Activated naive CD4-positive, alpha-beta T cell treated with anti-CD3 and anti-CD28 coated beads for 36 hours (primary cell): Measurements from ENCODE around the gene RNF145. TPM values are rescaled to one million over a fixed set of nuclear protein-coding genes. Genes with fewer than 3 reads are reported as not detected.
"Not testable (repeated sequence)": the region's sequence is repeated elsewhere in the genome, so short reads cannot be mapped to it uniquely, and the experiment has no call there.

Experiments used
- CTCF ChIA-PET: fragments of 350-600 bp; sonication (Branson Sonifier 250); formaldehyde crosslinking; loops from one replicate; lab custom pipeline; 2021; ENCODE audit warnings: antibody characterized with exemption; lab: Charles Lee
- DNase-seq: peaks from one replicate; pipeline ENCODE4 v3.0.0-alpha.2; 2020
- H3K27ac Mint-ChIP-seq: one replicate; pipeline ENCODE4 v1.8.0; 2021; ENCODE audit warnings: mild to moderate bottlenecking, mixed read lengths
- H3K27me3 Mint-ChIP-seq: one replicate; pipeline ENCODE4 v1.8.0; 2021; ENCODE audit warnings: low read depth, mixed read lengths
- H3K36me3 Mint-ChIP-seq: one replicate; pipeline ENCODE4 v1.8.0; 2021; ENCODE audit warnings: low read depth, mixed read lengths
- H3K4me1 Mint-ChIP-seq: one replicate; pipeline ENCODE4 v1.8.0; 2021; ENCODE audit warnings: low read depth, mixed read lengths
- H3K4me3 Mint-ChIP-seq: one replicate; pipeline ENCODE4 v1.8.0; 2021; ENCODE audit warnings: mild to moderate bottlenecking, moderate library complexity, mixed read lengths
- H3K9me3 Mint-ChIP-seq: one replicate; pipeline ENCODE4 v1.8.0; 2021; ENCODE audit warnings: mixed read lengths
- intact Hi-C: fragments of 100-400 bp; cut with micrococcal nuclease; formaldehyde crosslinking; loops from one replicate; pipeline ENCODE4 v1.15.1; 2023
- total RNA-seq, 2 experiments: library from RNA; stranded (reverse); gene quantifications; one replicate each; pipeline ENCODE4 v1.2.3, GENCODE V29; 2021

Gene RNF145
- total RNA-seq, 2 experiments from 2014 or later = 70.0 to 75.3 TPM

- no peaks in the 10 kb centered on the region for H3K36me3 Mint-ChIP-seq
- H3K4me1 Mint-ChIP-seq = peaks cover 16% of the 10 kb centered on the region
- H3K27ac Mint-ChIP-seq = no peak overlapping the region
- intact Hi-C loops = loop anchor here (10.0 kb wide), 1 partner anchor 762 kb away; the partner anchor contains the start of gene ADRA1B
- H3K27me3 Mint-ChIP-seq = peaks cover 2% of the 10 kb centered on the region
- no peak for DNase-seq
- H3K9me3 Mint-ChIP-seq = no peaks in the 10 kb centered on the region
- no peak overlapping the region for H3K4me3 Mint-ChIP-seq
- CTCF ChIA-PET = interaction anchor here (1.6 kb wide), 1 partner anchor 20 kb away, joined by 4 read pairs; no protein-coding TSS in a partner anchor
Observed at GRCh38 chr5:159152876-159153275, 56.5 kb downstream of the RNF145 start.

DNA sequence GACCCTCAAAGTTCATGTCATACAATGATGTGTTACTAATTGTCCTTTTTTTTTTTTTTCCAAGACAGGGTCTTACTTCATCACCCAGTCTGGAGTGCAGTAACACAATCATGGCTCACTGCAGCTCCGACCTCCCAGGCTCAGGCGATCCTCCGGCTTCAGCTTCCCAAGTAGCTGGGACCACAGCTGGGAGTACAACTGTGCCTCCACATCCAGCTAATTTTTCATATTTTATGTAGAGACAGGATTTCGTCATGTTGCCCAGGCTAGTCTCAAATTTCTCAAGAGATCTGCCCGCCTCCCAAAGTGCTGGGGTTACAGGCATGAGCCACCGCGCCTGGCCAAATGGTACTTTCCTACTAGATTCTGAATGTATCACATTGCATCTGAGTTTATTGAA, 60.3 kb downstream of the RNF145 start:
- CTCF ChIA-PET = no interaction called here
- H3K27me3 Mint-ChIP-seq = peaks cover 3% of the 10 kb centered on the region
- H3K4me1 Mint-ChIP-seq = no peaks in the 10 kb centered on the region
- no peak for DNase-seq
- no peaks in the 10 kb centered on the region for H3K36me3 Mint-ChIP-seq
- no peak overlapping the region for H3K4me3 Mint-ChIP-seq
- intact Hi-C loops = no loop called here
- H3K27ac Mint-ChIP-seq = no peak overlapping the region
- no peaks in the 10 kb centered on the region for H3K9me3 Mint-ChIP-seq

- Mint-ChIP-seq H3K27me3 (peaks cover 5% of the 10 kb centered on the region), H3K9me3 (no peaks in the 10 kb centered on the region), H3K36me3 (no peaks in the 10 kb centered on the region), H3K4me3 (no peak overlapping the region), H3K27ac (no peak overlapping the region), H3K4me1 (no peaks in the 10 kb centered on the region)
- no peak for DNase-seq
- intact Hi-C loops = no loop called here
- CTCF ChIA-PET = interaction anchor here (3.6 kb wide), 1 partner anchor 9 kb away, joined by 13 read pairs; no protein-coding TSS in a partner anchor
Observed at GRCh38 chr5:159147976-159148375, 61.4 kb downstream of the RNF145 start.

DNA sequence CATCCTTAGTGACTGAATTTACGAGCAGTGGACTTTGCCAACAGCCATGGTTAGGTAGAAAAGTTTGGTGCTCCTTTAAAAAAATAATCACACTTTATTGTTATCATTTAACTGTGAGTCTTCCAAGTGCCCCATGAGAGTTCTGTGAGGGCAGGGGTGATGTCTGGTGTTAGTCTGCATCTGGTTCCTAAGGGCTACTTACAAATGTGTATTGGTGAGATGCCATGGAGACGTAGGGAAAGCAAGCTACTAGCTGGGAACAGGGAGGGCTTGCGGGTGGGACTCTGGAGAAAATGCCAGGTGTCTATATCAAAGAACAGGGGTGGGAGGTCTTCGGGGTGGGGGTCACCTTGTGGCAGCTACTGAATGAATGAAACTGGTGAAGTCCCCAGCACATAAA, 62.5 kb downstream of the RNF145 start:
- H3K9me3 Mint-ChIP-seq = no peaks in the 10 kb centered on the region
- no peak for DNase-seq
- CTCF ChIA-PET = interaction anchor here (1.5 to 3.6 kb wide), 2 partner anchors 10 to 14 kb away, joined by 3 to 13 read pairs; no protein-coding TSS in a partner anchor
- intact Hi-C loops = no loop called here
- H3K4me1 Mint-ChIP-seq = no peaks in the 10 kb centered on the region
- H3K27me3 Mint-ChIP-seq = peaks cover 5% of the 10 kb centered on the region
- no peaks in the 10 kb centered on the region for H3K36me3 Mint-ChIP-seq
- no peak overlapping the region for H3K4me3 Mint-ChIP-seq
- H3K27ac Mint-ChIP-seq = no peak overlapping the region

- H3K27me3 Mint-ChIP-seq, DNase-seq, H3K36me3 Mint-ChIP-seq, H3K27ac Mint-ChIP-seq, H3K4me1 Mint-ChIP-seq, H3K9me3 Mint-ChIP-seq, H3K4me3 Mint-ChIP-seq, intact Hi-C loops: not testable (repeated sequence)
- CTCF ChIA-PET = interaction anchor here (3.6 kb wide), 1 partner anchor 12 kb away, joined by 13 read pairs; no protein-coding TSS in a partner anchor
Observed at GRCh38 chr5:159145160-159145559, 64.2 kb downstream of the RNF145 start.

DNA sequence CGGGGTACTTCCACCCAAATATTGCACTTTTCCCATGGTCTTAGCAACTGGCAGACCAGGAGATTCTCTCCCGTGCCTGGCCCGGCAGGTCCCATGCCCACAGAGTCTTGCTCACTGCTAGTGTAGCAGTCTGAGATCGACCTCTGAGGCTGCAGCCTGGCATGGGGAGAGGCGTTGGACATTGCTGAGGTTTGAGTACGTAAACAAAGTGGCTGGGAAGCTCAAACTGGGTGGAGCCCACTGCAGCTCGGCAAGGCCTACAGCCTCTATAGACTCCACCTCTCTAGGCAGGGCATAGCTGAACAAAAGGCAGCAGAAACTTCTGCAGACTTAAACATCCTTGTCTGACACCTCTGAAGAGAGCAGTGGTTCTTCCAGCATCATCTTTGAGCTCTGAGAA, 69.6 kb downstream of the RNF145 start:
- Mint-ChIP-seq H3K4me1 (no peaks in the 10 kb centered on the region), H3K4me3 (no peak overlapping the region), H3K36me3 (no peaks in the 10 kb centered on the region), H3K9me3 (no peaks in the 10 kb centered on the region), H3K27ac (no peak overlapping the region), H3K27me3 (peaks cover 7% of the 10 kb centered on the region)
- intact Hi-C loops = no loop called here
- CTCF ChIA-PET = no interaction called here
- DNase-seq = no peak

DNA sequence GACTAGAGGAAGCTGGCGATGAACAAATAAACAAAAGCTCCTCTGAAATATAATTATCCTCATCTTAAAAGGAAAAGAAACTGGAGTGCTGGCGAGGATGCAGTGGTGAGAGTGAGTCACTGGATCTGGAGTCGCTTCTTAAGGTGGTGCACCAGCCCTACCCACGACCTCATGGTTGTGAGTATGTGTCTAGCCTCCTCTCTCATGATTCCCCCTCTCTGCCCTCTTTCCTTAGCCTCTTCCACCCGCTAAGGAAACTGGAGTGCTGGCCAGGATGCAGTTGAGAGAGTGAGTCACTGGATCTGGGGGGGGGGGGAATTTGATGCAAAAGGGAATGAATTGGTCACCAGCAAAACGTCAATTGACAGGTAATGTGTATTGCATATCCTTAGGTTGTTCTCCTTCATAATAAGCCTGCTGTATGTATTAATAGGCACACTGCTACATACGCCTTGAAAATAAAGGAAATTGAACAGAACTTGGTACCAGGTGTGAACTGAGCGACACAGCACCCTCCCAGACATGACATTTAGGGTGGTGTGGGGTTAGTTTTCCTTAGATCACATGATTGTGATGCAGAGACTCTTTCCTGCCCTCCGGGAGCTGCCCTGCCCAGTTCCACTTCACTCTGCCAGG, 73.3 kb downstream of the RNF145 start:
- Mint-ChIP-seq H3K9me3 (no peaks in the 10 kb centered on the region), H3K36me3 (no peaks in the 10 kb centered on the region), H3K4me1 (no peaks in the 10 kb centered on the region), H3K27ac (no peak overlapping the region), H3K27me3 (peaks cover 5% of the 10 kb centered on the region), H3K4me3 (no peak overlapping the region)
- no peak for DNase-seq
- CTCF ChIA-PET = interaction anchor here (0.7 to 1.6 kb wide), 2 partner anchors 29 to 338 kb away, joined by 3 to 7 read pairs; no protein-coding TSS in a partner anchor
- intact Hi-C loops = no loop called here

GRCh38 chr5:159133041-159133741, 76.2 kb downstream of the RNF145 start:
- no peak for DNase-seq
- Mint-ChIP-seq H3K36me3 (no peaks in the 10 kb centered on the region), H3K9me3 (no peaks in the 10 kb centered on the region), H3K4me1 (no peaks in the 10 kb centered on the region), H3K27ac (no peak overlapping the region), H3K27me3 (peaks cover 3% of the 10 kb centered on the region), H3K4me3 (no peak overlapping the region)
- intact Hi-C loops = loop anchor here (1.0 to 5.0 kb wide), 5 partner anchors 26 to 1371 kb away; no protein-coding TSS in a partner anchor
- CTCF ChIA-PET = interaction anchor here (0.7 to 2.1 kb wide), 33 partner anchors 10 to 1243 kb away, joined by 3 to 26 read pairs (median 4); no protein-coding TSS in a partner anchor

DNA sequence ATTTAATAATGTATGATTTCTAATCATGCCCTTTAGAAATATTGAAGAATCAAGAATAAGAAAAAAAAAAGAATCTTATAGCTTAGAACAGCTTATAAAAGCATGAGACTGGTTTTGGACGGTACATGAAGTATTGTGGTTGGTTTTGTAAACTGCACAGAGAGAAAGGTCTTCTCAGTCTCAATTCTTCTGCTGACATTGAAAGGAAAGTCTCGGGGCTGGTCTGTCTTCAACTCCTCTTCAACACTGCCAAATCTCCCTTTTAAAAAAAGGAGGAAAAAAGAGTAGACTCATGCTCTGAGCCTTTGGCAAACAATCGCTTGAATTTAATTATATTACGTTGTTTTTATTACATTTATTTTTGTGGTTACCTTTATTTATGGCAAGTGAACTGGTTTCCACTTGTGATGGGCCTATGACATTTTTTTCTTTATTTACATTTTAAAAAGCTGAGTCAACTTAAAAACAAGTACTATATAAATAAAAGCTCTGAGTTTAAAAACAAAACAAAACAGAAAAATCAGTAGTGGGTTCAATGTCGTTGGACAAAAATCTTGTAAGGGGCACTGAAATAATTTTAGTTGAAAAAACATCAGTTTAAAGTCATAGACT, 76.8 kb downstream of the RNF145 start:
- Mint-ChIP-seq H3K9me3 (no peaks in the 10 kb centered on the region), H3K4me3 (no peak overlapping the region), H3K27ac (no peak overlapping the region), H3K36me3 (no peaks in the 10 kb centered on the region), H3K27me3 (peaks cover 3% of the 10 kb centered on the region), H3K4me1 (no peaks in the 10 kb centered on the region)
- intact Hi-C loops = loop anchor here (1.0 to 5.0 kb wide), 5 partner anchors 25 to 1370 kb away; no protein-coding TSS in a partner anchor
- CTCF ChIA-PET = interaction anchor here (0.7 to 2.1 kb wide), 34 partner anchors 9 to 1243 kb away, joined by 3 to 26 read pairs (median 4); no protein-coding TSS in a partner anchor
- no peak for DNase-seq

GRCh38 chr5:159131951-159132350, 77.4 kb downstream of the RNF145 start:
- no peaks in the 10 kb centered on the region for H3K27me3 Mint-ChIP-seq
- H3K9me3 Mint-ChIP-seq = no peaks in the 10 kb centered on the region
- no peaks in the 10 kb centered on the region for H3K36me3 Mint-ChIP-seq
- H3K4me3 Mint-ChIP-seq = no peak overlapping the region
- intact Hi-C loops = loop anchor here (2.0 to 5.0 kb wide), 2 partner anchors 1057 to 1370 kb away; no protein-coding TSS in a partner anchor
- H3K27ac Mint-ChIP-seq = no peak overlapping the region
- CTCF ChIA-PET = interaction anchor here (1.0 to 2.1 kb wide), 16 partner anchors 10 to 1057 kb away, joined by 3 to 26 read pairs (median 6); no protein-coding TSS in a partner anchor
- DNase-seq = no peak
- no peaks in the 10 kb centered on the region for H3K4me1 Mint-ChIP-seq

GRCh38 chr5:159130871-159131270, 78.5 kb downstream of the RNF145 start:
- Mint-ChIP-seq H3K4me1 (no peaks in the 10 kb centered on the region), H3K27me3 (no peaks in the 10 kb centered on the region), H3K4me3 (no peak overlapping the region), H3K9me3 (peaks cover under 1% of the 10 kb centered on the region), H3K36me3 (no peaks in the 10 kb centered on the region), H3K27ac (no peak overlapping the region)
- DNase-seq = no peak
- intact Hi-C loops = loop anchor here (5.0 kb wide), 1 partner anchor 1369 kb away; no protein-coding TSS in a partner anchor
- CTCF ChIA-PET = no interaction called here

DNA sequence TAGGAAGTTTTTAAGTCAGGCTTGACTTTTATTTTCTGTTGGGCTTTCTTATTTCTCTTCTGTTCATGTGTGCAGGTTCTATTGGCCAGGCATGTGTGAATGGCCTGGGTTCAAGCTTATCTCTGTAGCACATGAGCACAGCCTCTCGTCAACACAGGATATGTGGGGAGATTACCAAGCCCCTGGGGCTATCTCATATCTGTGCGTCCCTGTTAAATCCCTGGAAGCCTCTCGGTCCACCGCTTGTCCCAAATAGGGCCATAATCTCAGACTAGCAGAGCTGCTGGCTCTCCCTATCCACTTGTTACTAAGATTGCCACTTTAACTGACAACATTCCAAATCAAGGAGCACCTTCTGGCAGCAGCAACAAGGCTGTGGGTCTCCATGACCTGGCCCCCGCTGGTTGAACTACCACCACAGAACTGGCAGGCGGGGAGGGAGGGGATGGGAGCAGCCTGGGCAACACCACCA, 81.2 kb downstream of the RNF145 start:
- H3K27me3 Mint-ChIP-seq = no peaks in the 10 kb centered on the region
- no peak for DNase-seq
- H3K9me3 Mint-ChIP-seq = peaks cover 6% of the 10 kb centered on the region
- H3K4me3 Mint-ChIP-seq = no peak overlapping the region
- H3K4me1 Mint-ChIP-seq = peaks cover 6% of the 10 kb centered on the region
- H3K27ac Mint-ChIP-seq = no peak overlapping the region
- H3K36me3 Mint-ChIP-seq = no peaks in the 10 kb centered on the region
- CTCF ChIA-PET = interaction anchor here (0.6 to 2.7 kb wide), 2 partner anchors 433 to 1065 kb away, joined by 4 to 11 read pairs; no protein-coding TSS in a partner anchor
- intact Hi-C loops = no loop called here
